Cardiac atrium fibroblast (primary cell): ENCODE results near the gene DUSP23. TPM values are rescaled to one million over a fixed set of nuclear protein-coding genes. Genes with fewer than 3 reads are reported as not detected.

Experiments
- total RNA-seq: library from RNA; depleted of rRNA; stranded (reverse); fragments of >200 nt; gene quantifications from 2 replicates; pipeline ENCODE4 v1.2.3, GENCODE V29; 2015

Gene DUSP23
- 48.0 and 53.8 TPM in 2 replicates for total RNA-seq

DNA sequence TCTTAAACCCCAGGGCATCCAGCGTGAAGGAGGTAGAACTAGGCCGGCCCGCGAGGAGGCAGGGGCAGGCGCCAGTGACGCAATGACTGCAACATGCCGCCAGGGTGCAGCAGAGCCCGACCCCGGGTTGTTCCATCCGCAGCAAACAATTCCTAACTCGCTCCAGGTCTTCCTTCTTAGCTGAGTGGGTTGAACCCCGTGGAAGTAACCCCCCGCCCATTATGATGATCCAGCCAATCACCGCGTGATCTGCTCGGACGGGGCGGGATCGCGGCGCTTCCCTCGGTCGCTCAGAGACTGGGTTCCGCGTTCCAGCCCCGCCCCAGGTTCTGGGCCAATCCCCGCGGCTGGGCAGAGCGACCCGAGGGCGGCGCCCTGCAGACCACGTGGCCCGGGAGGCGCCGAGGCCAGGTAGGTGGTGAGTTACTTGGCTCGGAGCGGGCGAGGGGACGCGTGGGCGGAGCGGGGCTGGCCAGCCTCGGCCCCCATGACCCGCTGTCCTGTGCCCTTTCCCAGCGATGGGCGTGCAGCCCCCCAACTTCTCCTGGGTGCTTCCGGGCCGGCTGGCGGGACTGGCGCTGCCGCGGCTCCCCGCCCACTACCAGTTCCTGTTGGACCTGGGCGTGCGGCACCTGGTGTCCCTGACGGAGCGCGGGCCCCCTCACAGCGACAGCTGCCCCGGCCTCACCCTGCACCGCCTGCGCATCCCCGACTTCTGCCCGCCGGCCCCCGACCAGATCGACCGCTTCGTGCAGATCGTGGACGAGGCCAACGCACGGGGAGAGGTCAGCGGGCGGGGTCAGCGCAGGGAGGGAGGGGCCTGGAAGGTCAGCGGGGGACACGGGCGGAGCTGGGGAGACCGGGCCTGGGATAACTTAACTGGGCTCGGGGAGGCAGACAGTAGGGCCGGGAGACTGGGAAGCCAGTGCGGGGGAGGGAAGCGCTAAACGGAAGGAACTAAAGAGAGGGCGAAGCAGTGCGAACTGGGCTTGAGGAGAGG is at the start of gene DUSP23:
TSS of gene DUSP23 (plus strand) at position 380 of the 1,000 bp plus-strand sequence. CDS start at position 519, 139 bp downstream.

DNA sequence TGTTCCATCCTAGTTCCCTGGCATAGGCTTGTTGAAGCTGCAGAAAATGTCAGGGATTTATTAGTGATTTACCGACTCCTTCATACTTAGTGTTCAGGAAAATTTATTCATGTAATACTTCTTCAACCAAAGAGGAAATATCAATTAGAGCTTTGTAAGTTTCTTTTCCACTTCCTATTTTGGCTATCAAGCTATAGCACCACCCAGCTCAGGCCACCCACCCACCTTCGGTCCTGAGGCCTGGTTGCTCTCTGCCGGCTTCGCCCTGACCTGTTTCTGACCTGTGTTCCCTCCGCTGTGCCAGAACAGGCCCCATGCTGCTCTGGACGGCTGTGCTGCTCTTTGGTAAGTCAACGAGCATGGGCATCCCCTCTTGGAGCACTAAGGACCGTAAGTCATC is 21.3 kb downstream of the DUSP23 start, which contains the start of gene FCRL6:
TSS of gene FCRL6 (plus strand) at position 250 of the 400 bp plus-strand sequence. CDS start at position 315, 65 bp downstream.

DNA sequence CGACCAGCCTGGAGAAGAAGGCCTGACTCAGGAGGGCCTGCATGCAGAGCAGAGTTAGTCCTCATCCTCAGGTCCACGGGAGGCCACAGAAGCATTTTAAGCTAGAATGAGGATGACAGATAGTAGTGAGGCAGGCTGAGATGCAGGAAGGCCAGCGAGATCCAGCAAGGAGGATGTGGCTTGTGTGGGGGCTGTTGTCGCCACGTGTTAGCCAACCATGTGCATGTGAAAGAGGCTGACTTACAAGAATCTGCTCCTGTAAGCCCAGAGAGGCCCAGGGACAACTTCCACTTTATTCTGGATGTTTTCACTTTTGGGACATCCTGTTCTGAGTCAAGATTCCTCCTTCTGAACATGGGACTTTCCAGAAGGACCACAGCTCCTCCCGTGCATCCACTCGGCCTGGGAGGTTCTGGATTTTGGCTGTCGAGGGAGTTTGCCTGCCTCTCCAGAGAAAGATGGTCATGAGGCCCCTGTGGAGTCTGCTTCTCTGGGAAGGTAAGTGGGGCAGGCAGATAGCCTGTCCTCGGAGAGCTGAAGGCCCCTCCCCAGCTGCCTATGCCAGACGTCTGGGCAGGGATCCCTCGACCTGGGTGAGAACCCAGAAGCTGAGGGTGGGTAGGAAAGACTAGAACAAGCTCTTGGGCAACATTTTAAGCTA is 45.8 kb downstream of the DUSP23 start, which contains the start of gene SLAMF8:
TSS of gene SLAMF8 (plus strand) at position 433 of the 661 bp plus-strand sequence. CDS start at position 459, 26 bp downstream.

Other genes with a start within 250 kb of the DUSP23 start
- not detected in 2 replicates for gene OR10J5, start 245.0 kb upstream of the DUSP23 start, total RNA-seq
- gene APCS, start 193.1 kb upstream of the DUSP23 start, total RNA-seq, result not detected in 2 replicates
- gene CRP, start 66.4 kb upstream of the DUSP23 start, total RNA-seq, result not detected in 2 replicates
- gene FCRL6, start 21.4 kb downstream of the DUSP23 start, total RNA-seq, result not detected in 2 replicates
- not detected in 2 replicates for gene SLAMF8, start 45.9 kb downstream of the DUSP23 start, total RNA-seq
- not detected in 2 replicates for gene VSIG8, start 81.7 kb downstream of the DUSP23 start, total RNA-seq
- not detected in 2 replicates for gene CFAP45, start 119.2 kb downstream of the DUSP23 start, total RNA-seq
- 446 and 509 TPM in 2 replicates for gene TAGLN2, start 144.5 kb downstream of the DUSP23 start, total RNA-seq
- 0.16 TPM in 1 of 2 replicates, not detected in the other for gene IGSF9, start 164.7 kb downstream of the DUSP23 start, total RNA-seq
- gene SLAMF9, start 173.3 kb downstream of the DUSP23 start, total RNA-seq, result not detected in 2 replicates